GM12891 (cell line): ENCODE data around the gene SIL1.

Experiments used
- POLR2A ChIP-seq: IDR thresholded peaks from 2 replicates; pipeline ENCODE4 v1.6.1; 2011; ENCODE audit warnings: low read depth, low read length, control low read depth
- POLR2AphosphoS5 ChIP-seq: IDR thresholded peaks from 2 replicates; pipeline ENCODE4 v1.6.1; 2011; ENCODE audit warnings: low read depth, low read length, control low read depth
- POU2F2 ChIP-seq: IDR thresholded peaks from 2 replicates; pipeline ENCODE4 v1.6.1; 2011; ENCODE audit warnings: low read depth, mild to moderate bottlenecking, control low read depth, low read length, moderate library complexity
- SPI1 ChIP-seq: IDR thresholded peaks from 2 replicates; pipeline ENCODE4 v1.6.1; 2011; ENCODE audit warnings: low read depth, low read length, control low read depth
- TAF1 ChIP-seq: IDR thresholded peaks from 2 replicates; pipeline ENCODE4 v1.6.1; 2011; ENCODE audit warnings: low read depth, low read length, control low read depth

DNA sequence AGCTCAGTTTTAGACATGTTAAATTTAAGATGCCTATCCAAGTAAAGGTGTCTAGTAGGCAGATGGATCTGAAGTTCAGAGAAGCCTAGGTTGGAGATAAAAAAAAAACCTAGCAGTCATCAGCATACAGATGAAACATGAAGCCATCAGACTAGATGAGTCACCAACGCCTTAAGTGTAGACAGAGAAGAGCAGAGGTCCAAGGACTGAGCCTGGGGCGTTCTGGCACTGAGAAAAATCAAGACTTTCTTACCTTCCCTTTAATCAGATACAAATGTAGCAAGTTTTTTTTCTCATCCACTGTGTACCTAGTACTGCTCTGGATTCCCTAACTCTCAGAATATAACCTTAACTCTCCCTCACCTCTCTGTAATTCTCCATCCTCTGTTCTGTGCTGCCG is 97.3 kb downstream of the SIL1 start:
- TF ChIP-seq POLR2AphosphoS5 (no peak), POLR2A (no peak), TAF1 (no peak), POU2F2 (no peak), SPI1 (no peak)
